ENCODE results near the gene NEIL1.

The NEIL1 gene

GRCh38 chr15:75361989-75362641, 15.3 kb downstream of the NEIL1 start:
- DNase-seq (ENCODE audit: low read depth in 2 of 2): no peak
- no peak overlapping the region for H3K4me3 ChIP-seq (replicated peaks in 1 of 2; ENCODE audit: low read depth in 2 of 2, low read length in 2 of 2)
- no peak for TF ChIP-seq CTCF (IDR thresholded peaks at IDR 0.05; ENCODE audit: low read depth, low read length)

- no peak overlapping the region for H3K4me3 ChIP-seq (replicated peaks in 1 of 2; ENCODE audit: low read depth in 2 of 2, low read length in 2 of 2)
- no peak for DNase-seq (ENCODE audit: low read depth in 2 of 2)
- TF ChIP-seq CTCF (IDR thresholded peaks at IDR 0.05; ENCODE audit: low read depth, low read length): no peak
Observed at GRCh38 chr15:75362642-75363249, 15.9 kb downstream of the NEIL1 start.

- no peak for TF ChIP-seq CTCF (IDR thresholded peaks at IDR 0.05; ENCODE audit: low read depth, low read length)
- H3K4me3 ChIP-seq (replicated peaks in 1 of 2; ENCODE audit: low read depth in 2 of 2, low read length in 2 of 2): no peak overlapping the region
- DNase-seq (ENCODE audit: low read depth in 2 of 2): no peak
Observed at GRCh38 chr15:75363786-75364185, 16.9 kb downstream of the NEIL1 start.

GRCh38 chr15:75364881-75365280, 18.0 kb downstream of the NEIL1 start:
- no peak for TF ChIP-seq CTCF (IDR thresholded peaks at IDR 0.05; ENCODE audit: low read depth, low read length)
- no peak overlapping the region for H3K4me3 ChIP-seq (replicated peaks in 1 of 2; ENCODE audit: low read depth in 2 of 2, low read length in 2 of 2)
- DNase-seq (ENCODE audit: low read depth in 2 of 2): no peak

- no peak for TF ChIP-seq CTCF (IDR thresholded peaks at IDR 0.05; ENCODE audit: low read depth, low read length)
- no peak for DNase-seq (ENCODE audit: low read depth in 2 of 2)
- no peak overlapping the region for H3K4me3 ChIP-seq (replicated peaks in 1 of 2; ENCODE audit: low read depth in 2 of 2, low read length in 2 of 2)
Observed at GRCh38 chr15:75366163-75366562, 19.3 kb downstream of the NEIL1 start.

- no peak for TF ChIP-seq CTCF (IDR thresholded peaks at IDR 0.05; ENCODE audit: low read depth, low read length)
Observed at GRCh38 chr15:75367006-75367405, 20.2 kb downstream of the NEIL1 start.

More at GRCh38 chr15:75367006-75367405, 20.2 kb downstream of the NEIL1 start:
- H3K4me3 ChIP-seq (replicated peaks in 1 of 2; ENCODE audit: low read depth in 2 of 2, low read length in 2 of 2): no peak overlapping the region
- no peak for DNase-seq (ENCODE audit: low read depth in 2 of 2)
